Tibial nerve (tissue), 4 donors: ENCODE results near the gene GNAI2. TPM values are rescaled to one million over a fixed set of nuclear protein-coding genes. Genes with fewer than 3 reads are reported as not detected.
"Not testable (repeated sequence)": the region's sequence is repeated elsewhere in the genome, so short reads cannot be mapped to it uniquely, and the experiment has no call there.

ENCODE experiments used
- DNase-seq, 2 donors: peaks; one replicate each; pipeline ENCODE4 v3.0.0-alpha.2; 2019; ENCODE audit warnings: low spot score in 2 of 2
- H3K27ac ChIP-seq, 4 donors: fragments of 200-600 bp; sonication (generic) in 3 of 4; one replicate each; pipeline ENCODE4 v1.5.1; 2017 to 2019; ENCODE audit warnings: mild to moderate bottlenecking in 1 of 4
- H3K27me3 ChIP-seq, 2 donors: fragments of 200-600 bp; sonication (generic) in 1 of 2; one replicate each; pipeline versions ENCODE4 v1.5.1 to v1.6.0; 2017 to 2019
- H3K36me3 ChIP-seq, 3 donors: fragments of 200-600 bp; sonication (generic); one replicate each; pipeline ENCODE4 v1.5.1; 2018 to 2019
- H3K4me1 ChIP-seq, 4 donors: fragments of 200-600 bp; sonication (generic) in 3 of 4; one replicate each; pipeline ENCODE4 v1.5.1; 2017 to 2019
- H3K4me3 ChIP-seq, 4 donors: fragments of 200-600 bp; sonication (generic) in 3 of 4; one replicate each; pipeline ENCODE4 v1.5.1; 2017 to 2019; ENCODE audit warnings: mild to moderate bottlenecking in 1 of 4, moderate library complexity in 1 of 4
- H3K9me3 ChIP-seq, 4 donors: fragments of 200-600 bp; sonication (generic) in 3 of 4; one replicate each; pipeline ENCODE4 v1.5.1; 2017 to 2019
- EP300 ChIP-seq, 2 donors: sonication (generic); formaldehyde crosslinking; IDR thresholded peaks; one replicate each; pipeline ENCODE4 v1.6.1; 2017; ENCODE audit warnings: antibody characterized with exemption in 2 of 2, mild to moderate bottlenecking in 1 of 2
- POLR2A ChIP-seq, 2 donors: fragments of 450-650 bp; IDR thresholded peaks; one replicate each; pipeline ENCODE4 v1.6.1; 2017; ENCODE audit warnings: antibody characterized with exemption in 2 of 2, mild to moderate bottlenecking in 2 of 2, moderate library complexity in 2 of 2
- WGBS, 2 donors: methylation state at CpG; one replicate each; pipeline ENCODE4 v1.1.5; 2018; 5-methylcytosine and 5-hydroxymethylcytosine counted together
- total RNA-seq, 4 donors: library from RNA; depleted of rRNA; stranded (reverse); fragments of >200 nt; gene quantifications; one replicate each; pipeline ENCODE4 v1.1.0, GENCODE V29; 2016
- TF ChIP-seq, protein P1 (sequence below), 5 experiments: fragments of 200-600 bp in 3 of 5; fragments of 450-650 bp in 2 of 5; sonication (generic) in 3 of 5; IDR thresholded peaks; one replicate each; pipeline ENCODE4 v1.5.1; 2016 to 2019; ENCODE audit warnings: antibody characterized with exemption in 5 of 5, mild to moderate bottlenecking in 3 of 5, moderate library complexity in 2 of 5

The GNAI2 gene
- total RNA-seq, 4 donors from 2014 or later, result 201 to 265 (median 243) TPM

GRCh38 chr3:50275996-50276761, 40.2 kb downstream of the GNAI2 start:
- 71 to 77% methylated on average over 51 to 68 of the region's 79 CpGs for WGBS, 2 donors
- H3K4me3 ChIP-seq, result no peak overlapping the region
- no peak for TF ChIP-seq POLR2A (IDR thresholded peaks at IDR 0.05)
- peaks cover 0 to 74% (median 47%) of the 10 kb centered on the region in 4 donors for H3K4me1 ChIP-seq
- H3K9me3 ChIP-seq, result no peaks in the 10 kb centered on the region
- peaks cover 0 to 15% of the 10 kb centered on the region in 2 donors for H3K27me3 ChIP-seq
- H3K27ac ChIP-seq, result peak overlapping the region in 2 of 4 donors; percentile 96 to 98
- no peak for DNase-seq
- H3K36me3 ChIP-seq, result peaks cover 0 to 19% (median 0%) of the 10 kb centered on the region in 3 donors

DNA sequence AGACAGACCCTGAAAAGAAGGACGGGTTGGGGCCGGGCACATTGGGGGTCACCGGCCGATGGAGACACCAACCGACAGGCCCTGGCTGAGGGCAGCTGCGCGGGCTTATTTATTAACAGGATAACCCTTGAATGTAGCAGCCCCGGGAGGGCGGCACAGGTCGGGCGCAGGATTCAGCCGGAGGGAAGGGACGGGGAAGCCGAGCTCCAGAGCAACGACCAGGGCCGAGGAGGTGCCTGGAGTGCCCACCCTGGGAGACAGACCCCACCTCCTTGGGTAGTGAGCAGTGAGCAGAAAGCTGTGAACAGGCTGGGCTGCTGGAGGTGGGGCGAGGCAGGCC, 40.7 kb downstream of the GNAI2 start:
- Histone ChIP-seq H3K9me3 (no peaks in the 10 kb centered on the region), H3K27ac (peak overlapping the region in 1 of 4 donors; percentile 96), H3K4me1 (peaks cover 0 to 68% (median 42%) of the 10 kb centered on the region in 4 donors), H3K27me3 (peaks cover 0 to 15% of the 10 kb centered on the region in 2 donors), H3K36me3 (peaks cover 0 to 19% (median 0%) of the 10 kb centered on the region in 3 donors), H3K4me3 (no peak overlapping the region)
- 80 to 84% methylated on average over 17 of the region's 17 CpGs for WGBS, 2 donors
- TF ChIP-seq POLR2A (IDR thresholded peaks at IDR 0.05) (no peak), EP300 (IDR thresholded peaks at IDR 0.05) (no peak)
- no peak for DNase-seq

GRCh38 chr3:50278123-50278879, 42.3 kb downstream of the GNAI2 start:
- H3K9me3 ChIP-seq, result no peaks in the 10 kb centered on the region
- 42 to 65% methylated on average over 3 to 4 of the region's 4 CpGs for WGBS, 2 donors
- peak overlapping the region in 2 of 4 donors; percentile 66 to 68 for H3K27ac ChIP-seq
- TF ChIP-seq EP300 (IDR thresholded peaks at IDR 0.05), result no peak
- TF ChIP-seq, protein P1, sequence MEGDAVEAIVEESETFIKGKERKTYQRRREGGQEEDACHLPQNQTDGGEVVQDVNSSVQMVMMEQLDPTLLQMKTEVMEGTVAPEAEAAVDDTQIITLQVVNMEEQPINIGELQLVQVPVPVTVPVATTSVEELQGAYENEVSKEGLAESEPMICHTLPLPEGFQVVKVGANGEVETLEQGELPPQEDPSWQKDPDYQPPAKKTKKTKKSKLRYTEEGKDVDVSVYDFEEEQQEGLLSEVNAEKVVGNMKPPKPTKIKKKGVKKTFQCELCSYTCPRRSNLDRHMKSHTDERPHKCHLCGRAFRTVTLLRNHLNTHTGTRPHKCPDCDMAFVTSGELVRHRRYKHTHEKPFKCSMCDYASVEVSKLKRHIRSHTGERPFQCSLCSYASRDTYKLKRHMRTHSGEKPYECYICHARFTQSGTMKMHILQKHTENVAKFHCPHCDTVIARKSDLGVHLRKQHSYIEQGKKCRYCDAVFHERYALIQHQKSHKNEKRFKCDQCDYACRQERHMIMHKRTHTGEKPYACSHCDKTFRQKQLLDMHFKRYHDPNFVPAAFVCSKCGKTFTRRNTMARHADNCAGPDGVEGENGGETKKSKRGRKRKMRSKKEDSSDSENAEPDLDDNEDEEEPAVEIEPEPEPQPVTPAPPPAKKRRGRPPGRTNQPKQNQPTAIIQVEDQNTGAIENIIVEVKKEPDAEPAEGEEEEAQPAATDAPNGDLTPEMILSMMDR (IDR thresholded peaks at IDR 0.05), result no peak
- no peak for TF ChIP-seq POLR2A (IDR thresholded peaks at IDR 0.05)
- H3K27me3 ChIP-seq, result peaks cover 0 to 15% of the 10 kb centered on the region in 2 donors
- DNase-seq, result no peak
- peaks cover 0 to 52% (median 30%) of the 10 kb centered on the region in 4 donors for H3K4me1 ChIP-seq
- no peak overlapping the region for H3K4me3 ChIP-seq
- peaks cover 0 to 19% (median 0%) of the 10 kb centered on the region in 3 donors for H3K36me3 ChIP-seq

- Histone ChIP-seq H3K9me3 (no peaks in the 10 kb centered on the region), H3K4me1 (peaks cover 0 to 47% (median 25%) of the 10 kb centered on the region in 4 donors), H3K27ac (peak within 1 kb of the TSS in 3 of 4 donors; percentile 34 to 68 (median 66)), H3K36me3 (peaks cover 0 to 19% (median 0%) of the 10 kb centered on the region in 3 donors), H3K4me3 (no peak within 1 kb of the TSS), H3K27me3 (peaks cover 0 to 15% of the 10 kb centered on the region in 2 donors)
- DNase-seq, result no peak
- TF ChIP-seq, protein P1 (IDR thresholded peaks at IDR 0.05), result no peak
- TF ChIP-seq POLR2A (IDR thresholded peaks at IDR 0.05), result peak in 1 of 2 donors; percentile 19
- TF ChIP-seq EP300 (IDR thresholded peaks at IDR 0.05), result no peak
- 17 to 36% methylated on average over 1 to 2 of the region's 2 CpGs for WGBS, 2 donors
These were observed 42.8 kb downstream of the GNAI2 start, which contains the start of gene LSMEM2 for GRCh38 chr3:50278880-50279224. LSMEM2 (plus strand) TSS chr3:50279087; CDS start chr3:50279114, 27 bp downstream.

DNA sequence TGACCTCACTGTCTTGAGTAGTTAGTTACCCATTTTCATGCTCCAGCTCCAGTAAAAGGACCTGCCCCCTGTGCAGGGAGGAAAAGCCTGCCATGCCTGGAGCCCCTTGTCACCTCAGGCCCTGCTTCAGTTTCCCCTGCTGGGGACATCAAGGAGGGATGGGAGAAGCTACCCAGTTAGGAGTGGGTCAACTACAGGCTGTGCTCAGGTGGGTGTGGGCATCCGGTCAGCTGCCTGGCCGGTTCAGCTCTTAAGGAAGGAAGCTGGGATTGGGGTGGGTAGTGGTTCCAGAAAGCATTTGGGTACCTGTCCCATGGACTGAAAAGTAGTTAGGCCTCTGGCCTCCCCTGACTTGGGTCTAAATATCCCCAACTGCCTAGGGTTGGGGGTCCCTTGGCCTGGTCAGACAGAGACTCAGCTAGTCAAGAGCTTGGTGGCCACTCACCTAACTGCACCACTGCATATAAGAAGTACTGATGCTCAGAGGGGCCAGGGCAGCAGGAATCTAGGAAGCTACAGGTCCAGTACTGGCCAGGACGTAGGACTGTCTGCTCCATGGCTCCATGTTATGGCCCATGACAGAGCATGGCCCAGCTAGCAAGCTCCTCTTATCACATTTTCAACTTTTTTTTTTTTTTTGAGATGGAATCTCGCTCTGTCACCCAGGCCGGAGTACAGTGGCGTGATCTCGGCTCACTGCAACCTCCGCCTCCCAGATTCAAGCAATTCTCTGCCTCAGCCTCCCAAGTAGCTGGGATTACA, 43.4 kb downstream of the GNAI2 start:
- Histone ChIP-seq H3K4me1 (peaks cover 0 to 41% (median 19%) of the 10 kb centered on the region in 4 donors), H3K27me3 (peaks cover 0 to 15% of the 10 kb centered on the region in 2 donors), H3K9me3 (no peaks in the 10 kb centered on the region), H3K27ac (peak overlapping the region in 3 of 4 donors; percentile 34 to 68 (median 66)), H3K4me3 (no peak overlapping the region), H3K36me3 (peaks cover 0 to 19% (median 0%) of the 10 kb centered on the region in 3 donors)
- TF ChIP-seq EP300 (IDR thresholded peaks at IDR 0.05), result no peak
- no peak for TF ChIP-seq POLR2A (IDR thresholded peaks at IDR 0.05)
- TF ChIP-seq, protein P1 (IDR thresholded peaks at IDR 0.05), result no peak
- DNase-seq, result no peak
- 86 to 90% methylated on average over 7 to 8 of the region's 8 CpGs for WGBS, 2 donors

GRCh38 chr3:50284121-50284520, 48.1 kb downstream of the GNAI2 start:
- H3K4me1 ChIP-seq, H3K27me3 ChIP-seq, H3K27ac ChIP-seq, H3K4me3 ChIP-seq, H3K9me3 ChIP-seq, DNase-seq: not testable (repeated sequence)
- WGBS, 2 donors, result 80 to 81% methylated on average over 6 of the region's 6 CpGs
- H3K36me3 ChIP-seq, result peaks cover 0 to 32% (median 7%) of the 10 kb centered on the region in 3 donors
